BLaER1 (cell line): Measurements from ENCODE around the gene SEMA3F.
"Not testable (repeated sequence)": the region's sequence is repeated elsewhere in the genome, so short reads cannot be mapped to it uniquely, and the experiment has no call there.

Experiments used
- H3K27ac ChIP-seq: shearing (Covaris generic); formaldehyde crosslinking; 2 replicates; pipeline ENCODE4 v1.8.1; 2022
- H3K27me3 ChIP-seq: shearing (Covaris generic); formaldehyde crosslinking; 2 replicates; pipeline ENCODE4 v1.8.1; 2022
- H3K36me3 ChIP-seq: shearing (Covaris generic); formaldehyde crosslinking; 2 replicates; pipeline ENCODE4 v1.8.1; 2022
- H3K4me1 ChIP-seq: shearing (Covaris generic); formaldehyde crosslinking; 2 replicates; pipeline ENCODE4 v1.8.1; 2022
- H3K4me2 ChIP-seq: shearing (Covaris generic); formaldehyde crosslinking; 2 replicates; pipeline ENCODE4 v1.8.1; 2022
- H3K4me3 ChIP-seq: shearing (Covaris generic); formaldehyde crosslinking; 2 replicates; pipeline ENCODE4 v1.8.1; 2022
- H3K9ac ChIP-seq: shearing (Covaris generic); formaldehyde crosslinking; 2 replicates; pipeline ENCODE4 v1.8.1; 2022
- H3K9me3 ChIP-seq: shearing (Covaris generic); formaldehyde crosslinking; 2 replicates; pipeline ENCODE4 v1.8.1; 2022
- H4K20me1 ChIP-seq: shearing (Covaris generic); formaldehyde crosslinking; 2 replicates; pipeline ENCODE4 v1.8.1; 2022
- Cebpa-rat ChIP-seq: shearing (Covaris generic); IDR thresholded peaks from 2 replicates; pipeline ENCODE4 v1.8.1; 2022

The SEMA3F gene

DNA sequence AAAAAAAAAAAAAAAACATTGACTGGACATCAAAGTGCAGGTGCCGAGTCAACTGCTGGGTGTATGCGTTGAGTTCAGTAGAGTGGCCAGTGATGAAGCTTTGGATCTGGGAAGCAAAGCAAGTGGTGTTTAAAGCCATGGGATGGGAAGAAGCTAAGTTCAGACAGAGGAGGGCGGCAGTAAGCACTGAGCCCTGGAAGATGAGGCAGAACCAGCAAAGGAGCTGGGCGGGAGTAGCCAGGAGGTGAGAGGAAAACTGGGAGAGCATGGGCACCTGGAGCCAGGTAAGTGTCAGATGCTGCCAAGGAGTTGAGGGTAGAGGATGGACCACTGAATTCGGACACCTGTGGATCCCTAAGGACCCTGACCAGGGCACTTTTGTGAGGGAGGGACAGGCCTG lies 69.5 kb downstream of the SEMA3F start:
- H4K20me1 ChIP-seq = no peaks in the 10 kb centered on the region
- no peaks in the 10 kb centered on the region for H3K9me3 ChIP-seq
- no peak overlapping the region for H3K4me3 ChIP-seq
- H3K27ac ChIP-seq = no peak overlapping the region
- H3K4me1 ChIP-seq = peaks cover 26% of the 10 kb centered on the region
- peaks cover 10% of the 10 kb centered on the region; the same call in 1 of the 2 replicates for H3K27me3 ChIP-seq
- no peak overlapping the region for H3K4me2 ChIP-seq
- TF ChIP-seq Cebpa-rat = no peak
- no peaks in the 10 kb centered on the region for H3K36me3 ChIP-seq
- H3K9ac ChIP-seq = no peak overlapping the region

DNA sequence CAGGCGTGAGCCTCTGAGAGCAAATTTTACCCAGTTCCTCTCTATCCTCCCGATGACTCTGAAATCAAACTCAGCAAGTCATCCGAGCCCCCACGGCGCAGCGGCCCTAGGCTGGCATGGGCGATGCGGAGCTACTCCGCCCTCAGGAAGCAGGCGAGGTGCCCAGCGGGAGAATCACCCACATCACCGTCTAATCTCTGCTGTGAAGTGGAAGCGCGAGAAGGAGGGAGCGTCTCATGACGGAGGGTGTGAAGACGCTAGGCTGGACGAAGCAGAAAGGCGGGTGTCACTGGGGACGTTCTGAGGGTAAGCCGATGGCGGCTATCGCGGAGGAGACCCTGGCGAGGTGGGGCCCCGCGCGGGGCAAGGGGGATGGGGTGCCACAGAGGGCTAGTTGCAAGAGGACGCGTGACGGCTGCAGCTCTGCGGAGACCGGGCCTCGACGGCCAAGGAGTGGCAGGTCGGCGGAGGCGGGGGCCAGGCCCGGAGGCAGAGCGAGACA lies 71.8 kb downstream of the SEMA3F start:
- Histone ChIP-seq H3K4me1 (peaks cover 34% of the 10 kb centered on the region), H3K9ac (peak overlapping the region; percentile 79; the same call in 1 of the 2 replicates), H4K20me1 (no peaks in the 10 kb centered on the region), H3K9me3 (no peaks in the 10 kb centered on the region), H3K27me3 (peaks cover 10% of the 10 kb centered on the region; the same call in 1 of the 2 replicates), H3K4me2 (peak overlapping the region; percentile 88), H3K4me3 (peak overlapping the region; percentile 79), H3K36me3 (no peaks in the 10 kb centered on the region), H3K27ac (peak overlapping the region; percentile 74; the same call in 1 of the 2 replicates)
- no peak for TF ChIP-seq Cebpa-rat

DNA sequence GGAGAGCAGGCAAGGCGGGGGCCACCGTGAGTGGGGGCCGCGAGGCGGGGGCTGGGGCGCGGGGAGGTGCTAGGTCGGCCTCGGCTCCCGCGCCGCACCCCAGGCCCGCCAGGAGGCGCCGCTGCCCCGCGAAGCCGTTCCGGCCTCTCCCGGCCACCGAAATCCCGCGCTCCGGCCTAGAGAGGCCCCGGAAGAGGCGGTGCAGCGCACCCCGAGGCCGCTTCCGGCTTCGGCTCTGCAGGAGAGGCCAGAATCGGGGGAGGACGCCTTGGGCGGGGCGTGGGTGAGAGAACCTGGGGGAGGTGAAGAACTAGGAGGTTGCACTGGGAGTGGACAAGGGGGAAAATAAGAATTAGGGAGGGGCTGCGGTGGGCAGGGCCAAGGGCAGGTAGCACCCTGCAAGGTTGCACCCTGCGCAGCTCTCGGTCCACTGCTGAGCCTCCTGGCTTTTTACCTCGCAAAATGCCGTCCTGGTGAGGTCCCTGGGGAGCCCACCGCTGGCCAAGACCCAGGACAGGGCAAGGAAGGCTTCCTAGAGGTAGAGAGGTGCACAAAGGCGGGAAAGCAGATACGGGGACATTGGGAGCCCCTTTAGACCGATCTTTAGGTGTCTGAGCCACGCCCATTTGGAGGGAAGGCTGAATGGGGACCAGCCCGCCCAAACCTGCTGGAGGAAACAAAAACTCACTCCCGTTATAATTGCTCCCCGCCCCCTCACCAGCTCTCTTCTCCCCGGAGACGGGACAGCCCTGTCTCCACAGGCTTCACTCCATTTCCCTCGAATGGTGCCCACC lies 72.5 kb downstream of the SEMA3F start:
- Histone ChIP-seq H3K4me1 (peaks cover 34% of the 10 kb centered on the region), H3K36me3 (no peaks in the 10 kb centered on the region), H3K9me3 (no peaks in the 10 kb centered on the region), H3K27me3 (peaks cover 10% of the 10 kb centered on the region; the same call in 1 of the 2 replicates), H4K20me1 (no peaks in the 10 kb centered on the region), H3K9ac (peak overlapping the region; percentile 79), H3K27ac (peak overlapping the region; percentile 74), H3K4me3 (peak overlapping the region; percentile 79), H3K4me2 (peak overlapping the region; percentile 88)
- TF ChIP-seq Cebpa-rat = no peak

GRCh38 chr3:50228184-50228763 lies 73.2 kb downstream of the SEMA3F start:
- not testable (repeated sequence) for H3K36me3 ChIP-seq, H3K9me3 ChIP-seq, H4K20me1 ChIP-seq
- Histone ChIP-seq H3K27me3 (peaks cover 10% of the 10 kb centered on the region; the same call in 1 of the 2 replicates), H3K4me2 (peak overlapping the region; percentile 88), H3K9ac (peak overlapping the region; percentile 79), H3K27ac (peak overlapping the region; percentile 74), H3K4me1 (peaks cover 34% of the 10 kb centered on the region), H3K4me3 (peak overlapping the region; percentile 79)

GRCh38 chr3:50229490-50229889 lies 74.4 kb downstream of the SEMA3F start:
- no peak overlapping the region for H3K4me2 ChIP-seq
- no peaks in the 10 kb centered on the region for H4K20me1 ChIP-seq
- no peak overlapping the region for H3K9ac ChIP-seq
- no peak overlapping the region for H3K4me3 ChIP-seq
- peak overlapping the region; percentile 30; the same call in 1 of the 2 replicates for H3K27ac ChIP-seq
- H3K36me3 ChIP-seq = no peaks in the 10 kb centered on the region
- TF ChIP-seq Cebpa-rat = no peak
- H3K9me3 ChIP-seq = no peaks in the 10 kb centered on the region
- H3K4me1 ChIP-seq = peaks cover 41% of the 10 kb centered on the region
- peaks cover 3% of the 10 kb centered on the region; the same call in 1 of the 2 replicates for H3K27me3 ChIP-seq

- Histone ChIP-seq H3K36me3 (no peaks in the 10 kb centered on the region), H3K27ac (no peak overlapping the region), H3K4me3 (no peak overlapping the region), H3K27me3 (no peaks in the 10 kb centered on the region), H3K9me3 (no peaks in the 10 kb centered on the region), H4K20me1 (no peaks in the 10 kb centered on the region), H3K9ac (no peak overlapping the region), H3K4me1 (peaks cover 49% of the 10 kb centered on the region), H3K4me2 (no peak overlapping the region)
- TF ChIP-seq Cebpa-rat = no peak
These were observed 75.1 kb downstream of the SEMA3F start for GRCh38 chr3:50230104-50230793.

DNA sequence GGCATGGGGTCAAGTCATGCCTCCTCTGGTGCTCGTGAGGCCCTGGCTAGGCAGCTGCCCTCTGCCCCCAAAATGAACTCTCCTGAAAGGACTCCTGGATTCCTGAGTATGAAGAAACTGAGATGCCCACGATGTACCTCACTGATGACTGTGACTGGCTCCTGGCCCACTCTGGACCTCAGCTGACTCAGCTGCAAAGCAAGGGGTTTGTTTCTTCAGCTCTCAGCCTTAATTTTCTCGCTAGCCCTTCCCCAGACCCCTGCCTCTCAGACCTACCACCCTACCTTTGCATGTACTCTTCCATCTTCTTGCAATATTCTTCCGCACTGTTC lies 75.6 kb downstream of the SEMA3F start:
- Histone ChIP-seq H3K27me3 (no peaks in the 10 kb centered on the region), H3K9me3 (no peaks in the 10 kb centered on the region), H4K20me1 (no peaks in the 10 kb centered on the region), H3K4me2 (no peak overlapping the region), H3K27ac (no peak overlapping the region), H3K9ac (no peak overlapping the region), H3K4me1 (peaks cover 47% of the 10 kb centered on the region), H3K36me3 (no peaks in the 10 kb centered on the region), H3K4me3 (no peak overlapping the region)
- no peak for TF ChIP-seq Cebpa-rat

- Histone ChIP-seq H3K4me1 (peaks cover 45% of the 10 kb centered on the region), H3K27me3 (no peaks in the 10 kb centered on the region), H3K4me3 (no peak overlapping the region), H3K27ac (no peak overlapping the region), H3K36me3 (no peaks in the 10 kb centered on the region), H4K20me1 (peaks cover 5% of the 10 kb centered on the region), H3K9me3 (no peaks in the 10 kb centered on the region), H3K4me2 (no peak overlapping the region), H3K9ac (no peak overlapping the region)
- TF ChIP-seq Cebpa-rat = no peak
These were observed 76.5 kb downstream of the SEMA3F start for GRCh38 chr3:50231581-50231980.

DNA sequence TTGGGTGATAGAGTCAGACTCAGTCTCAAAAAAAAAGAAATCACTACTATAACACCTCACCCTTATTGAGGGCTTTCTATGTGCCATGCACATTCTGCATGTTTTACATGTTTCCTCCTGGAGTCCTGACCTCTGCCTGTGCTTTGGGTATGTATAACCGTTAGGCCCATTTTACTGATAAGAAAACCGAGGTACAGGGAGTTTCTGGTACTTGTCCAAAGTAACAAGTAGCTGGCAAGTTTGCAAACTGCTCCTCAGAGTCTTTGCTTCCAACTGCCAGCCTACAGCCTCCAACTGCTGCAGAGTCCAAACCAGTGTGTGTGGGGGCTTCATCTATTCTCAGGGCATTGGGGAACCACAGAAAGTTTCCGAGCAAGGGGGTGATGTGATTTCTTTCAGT lies 77.2 kb downstream of the SEMA3F start:
- Histone ChIP-seq H3K36me3 (no peaks in the 10 kb centered on the region), H3K4me2 (no peak overlapping the region), H4K20me1 (peaks cover 13% of the 10 kb centered on the region), H3K27me3 (no peaks in the 10 kb centered on the region), H3K27ac (no peak overlapping the region), H3K4me1 (peaks cover 45% of the 10 kb centered on the region), H3K4me3 (no peak overlapping the region), H3K9me3 (no peaks in the 10 kb centered on the region), H3K9ac (no peak overlapping the region)
- no peak for TF ChIP-seq Cebpa-rat

DNA sequence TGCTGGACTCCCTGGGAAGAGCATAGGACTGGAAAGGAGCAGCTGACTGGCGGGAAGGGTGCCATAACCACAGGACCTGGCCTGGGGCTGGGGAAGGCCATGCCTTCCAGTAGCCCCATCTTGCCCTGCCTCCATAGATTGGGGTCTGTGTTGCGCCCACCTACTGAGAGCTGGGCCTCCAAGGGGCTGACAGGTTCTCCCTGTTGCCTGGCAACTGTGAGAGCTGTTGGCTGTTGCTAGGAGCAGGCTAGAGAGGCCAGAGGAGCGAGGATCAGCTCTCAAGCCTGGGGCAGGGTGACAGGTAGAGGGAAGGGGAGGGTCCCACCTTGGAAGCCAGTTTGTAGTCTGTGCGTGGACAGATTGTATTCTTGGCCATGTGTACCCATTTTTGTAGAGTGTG lies 78.1 kb downstream of the SEMA3F start:
- Histone ChIP-seq H3K36me3 (no peaks in the 10 kb centered on the region), H3K4me3 (no peak overlapping the region), H3K4me1 (peaks cover 41% of the 10 kb centered on the region), H3K27me3 (no peaks in the 10 kb centered on the region), H4K20me1 (peaks cover 21% of the 10 kb centered on the region), H3K4me2 (no peak overlapping the region), H3K27ac (no peak overlapping the region), H3K9me3 (no peaks in the 10 kb centered on the region), H3K9ac (no peak overlapping the region)
- no peak for TF ChIP-seq Cebpa-rat
